GM12878 (cell line): ENCODE results near the gene BLACAT1. TPM values are rescaled to one million over a fixed set of nuclear protein-coding genes. Genes with fewer than 3 reads are reported as not detected.

Source experiments
- CHD2 ChIP-seq: IDR thresholded peaks from 2 replicates; pipeline ENCODE4 v1.6.1; 2011; ENCODE audit warnings: low read depth, low read length, improper control_type of control experiment, borderline replicate concordance
- CHD4 ChIP-seq: fragments of 200-600 bp; sonication (generic); IDR thresholded peaks from 2 replicates; pipeline ENCODE4 v1.6.1; 2016; ENCODE audit warnings: mild to moderate bottlenecking
- KLF5 ChIP-seq: fragments of 450-650 bp; IDR thresholded peaks from 2 replicates; pipeline ENCODE4 v1.6.1; 2014; ENCODE audit warnings: mild to moderate bottlenecking; ENCODE audit not compliant: partially characterized antibody
- MEF2B ChIP-seq: fragments of 450-650 bp; IDR thresholded peaks from 2 replicates; pipeline ENCODE4 v1.6.1; 2018; ENCODE audit warnings: mild to moderate bottlenecking, moderate library complexity; ENCODE audit not compliant: partially characterized antibody, poor library complexity, severe bottlenecking
- MYB ChIP-seq: fragments of 150-350 bp; IDR thresholded peaks from 2 replicates; pipeline ENCODE4 v1.6.1; 2014; ENCODE audit warnings: mild to moderate bottlenecking, low read depth, low read length, borderline replicate concordance
- NR2C1 ChIP-seq: fragments of 450-650 bp; IDR thresholded peaks from 2 replicates; pipeline ENCODE4 v1.6.1; 2017; ENCODE audit warnings: antibody characterized with exemption, mild to moderate bottlenecking, moderate library complexity
- PRDM15 ChIP-seq: fragments of 450-650 bp; formaldehyde crosslinking; IDR thresholded peaks from 2 replicates; pipeline ENCODE4 v1.4.0; 2020; ENCODE audit warnings: mild to moderate bottlenecking, moderate library complexity
- RBBP5 ChIP-seq: fragments of 200-600 bp; sonication (generic); conservative IDR thresholded peaks from 2 replicates; pipeline ENCODE4 v1.6.1; 2016
- SREBF2 ChIP-seq: IDR thresholded peaks from 2 replicates; pipeline ENCODE4 v1.6.1; 2012; ENCODE audit warnings: mild to moderate bottlenecking, low read length
- USF2 ChIP-seq: IDR thresholded peaks from 2 replicates; pipeline ENCODE4 v1.6.1; 2011; ENCODE audit warnings: low read depth, low read length, improper control_type of control experiment, borderline replicate concordance
- ZBED1 ChIP-seq: IDR thresholded peaks from 2 replicates; pipeline ENCODE4 v1.6.1; 2016; ENCODE audit warnings: borderline replicate concordance
- ZNF274 ChIP-seq: IDR thresholded peaks from one replicate; pipeline ENCODE4 v1.8.0; 2011; ENCODE audit not compliant: insufficient read length, insufficient read depth
- polyA plus RNA-seq, 11 experiments: library from polyadenylated mRNA; depleted of rRNA in 4 of 11; unstranded in 6 of 11; stranded (reverse) in 5 of 11; fragments of >200 nt; fragmentation: Nextera tagmentation in 4 of 11; fragmentation: Illumina TruSeq in 1 of 11; extraction: Ambion mirVana in 4 of 11; extraction: Trizol in 1 of 11; gene quantifications; 1 replicate in 1 of 11; 2 replicates in 10 of 11; pipeline versions ENCODE4 v1.2.1 to v1.2.3, GENCODE V29; 2011 to 2016; ENCODE audit warnings: inconsistent platforms in 2 of 11, missing spikeins in 2 of 11, low read depth in 1 of 11
- total RNA-seq, 4 experiments: library from RNA; depleted of rRNA in 3 of 4; stranded (reverse); fragments of >200 nt in 3 of 4; fragmentation: Illumina TruSeq in 1 of 4; extraction: Trizol in 1 of 4; gene quantifications; 2 replicates each; pipeline versions ENCODE4 v1.2.1 to v1.2.3, GENCODE V29; 2013 to 2021

Gene BLACAT1
- total and polyA plus RNA-seq, 10 of the 15 experiments (the other 5 are each of a cell fraction or from before 2014, with no cell fraction given): 0.04 to 1.6 (median 0.15) TPM; not detected in 1

GRCh38 chr1:205421798-205422197 is 34.0 kb downstream of the BLACAT1 start, which contains the start of gene LEMD1 (continued):
- TF ChIP-seq USF2 (no peak), ZNF274 (no peak), SREBF2 (no peak), PRDM15 (CRISPR knock-in tag) (no peak), ZBED1 (no peak), CHD2 (no peak), KLF5 (no peak), NR2C1 (no peak), MYB (no peak), RBBP5 (no peak), CHD4 (no peak), MEF2B (no peak)
